Tibial nerve (tissue), 4 donors: ENCODE data around the gene ZBTB47. TPM values are rescaled to one million over a fixed set of nuclear protein-coding genes. Genes with fewer than 3 reads are reported as not detected.

Experiments used
- DNase-seq, 2 donors: peaks; one replicate each; pipeline ENCODE4 v3.0.0-alpha.2; 2019; ENCODE audit warnings: low spot score in 2 of 2
- H3K27ac ChIP-seq, 4 donors: fragments of 200-600 bp; sonication (generic) in 3 of 4; one replicate each; pipeline ENCODE4 v1.5.1; 2017 to 2019; ENCODE audit warnings: mild to moderate bottlenecking in 1 of 4
- H3K27me3 ChIP-seq, 2 donors: fragments of 200-600 bp; sonication (generic) in 1 of 2; one replicate each; pipeline versions ENCODE4 v1.5.1 to v1.6.0; 2017 to 2019
- H3K36me3 ChIP-seq, 3 donors: fragments of 200-600 bp; sonication (generic); one replicate each; pipeline ENCODE4 v1.5.1; 2018 to 2019
- H3K4me1 ChIP-seq, 4 donors: fragments of 200-600 bp; sonication (generic) in 3 of 4; one replicate each; pipeline ENCODE4 v1.5.1; 2017 to 2019
- H3K4me3 ChIP-seq, 4 donors: fragments of 200-600 bp; sonication (generic) in 3 of 4; one replicate each; pipeline ENCODE4 v1.5.1; 2017 to 2019; ENCODE audit warnings: mild to moderate bottlenecking in 1 of 4, moderate library complexity in 1 of 4
- H3K9me3 ChIP-seq, 4 donors: fragments of 200-600 bp; sonication (generic) in 3 of 4; one replicate each; pipeline ENCODE4 v1.5.1; 2017 to 2019
- EP300 ChIP-seq, 2 donors: sonication (generic); formaldehyde crosslinking; IDR thresholded peaks; one replicate each; pipeline ENCODE4 v1.6.1; 2017; ENCODE audit warnings: antibody characterized with exemption in 2 of 2, mild to moderate bottlenecking in 1 of 2
- POLR2A ChIP-seq, 2 donors: fragments of 450-650 bp; IDR thresholded peaks; one replicate each; pipeline ENCODE4 v1.6.1; 2017; ENCODE audit warnings: antibody characterized with exemption in 2 of 2, mild to moderate bottlenecking in 2 of 2, moderate library complexity in 2 of 2
- WGBS, 2 donors: methylation state at CpG; one replicate each; pipeline ENCODE4 v1.1.5; 2018; 5-methylcytosine and 5-hydroxymethylcytosine counted together
- total RNA-seq, 4 donors: library from RNA; depleted of rRNA; stranded (reverse); fragments of >200 nt; gene quantifications; one replicate each; pipeline ENCODE4 v1.1.0, GENCODE V29; 2016
- TF ChIP-seq, protein P1 (sequence below), 5 experiments: fragments of 200-600 bp in 3 of 5; fragments of 450-650 bp in 2 of 5; sonication (generic) in 3 of 5; IDR thresholded peaks; one replicate each; pipeline ENCODE4 v1.5.1; 2016 to 2019; ENCODE audit warnings: antibody characterized with exemption in 5 of 5, mild to moderate bottlenecking in 3 of 5, moderate library complexity in 2 of 5

Gene ZBTB47
- total RNA-seq, 4 donors from 2014 or later = 44.6 to 81.3 (median 60.3) TPM

DNA sequence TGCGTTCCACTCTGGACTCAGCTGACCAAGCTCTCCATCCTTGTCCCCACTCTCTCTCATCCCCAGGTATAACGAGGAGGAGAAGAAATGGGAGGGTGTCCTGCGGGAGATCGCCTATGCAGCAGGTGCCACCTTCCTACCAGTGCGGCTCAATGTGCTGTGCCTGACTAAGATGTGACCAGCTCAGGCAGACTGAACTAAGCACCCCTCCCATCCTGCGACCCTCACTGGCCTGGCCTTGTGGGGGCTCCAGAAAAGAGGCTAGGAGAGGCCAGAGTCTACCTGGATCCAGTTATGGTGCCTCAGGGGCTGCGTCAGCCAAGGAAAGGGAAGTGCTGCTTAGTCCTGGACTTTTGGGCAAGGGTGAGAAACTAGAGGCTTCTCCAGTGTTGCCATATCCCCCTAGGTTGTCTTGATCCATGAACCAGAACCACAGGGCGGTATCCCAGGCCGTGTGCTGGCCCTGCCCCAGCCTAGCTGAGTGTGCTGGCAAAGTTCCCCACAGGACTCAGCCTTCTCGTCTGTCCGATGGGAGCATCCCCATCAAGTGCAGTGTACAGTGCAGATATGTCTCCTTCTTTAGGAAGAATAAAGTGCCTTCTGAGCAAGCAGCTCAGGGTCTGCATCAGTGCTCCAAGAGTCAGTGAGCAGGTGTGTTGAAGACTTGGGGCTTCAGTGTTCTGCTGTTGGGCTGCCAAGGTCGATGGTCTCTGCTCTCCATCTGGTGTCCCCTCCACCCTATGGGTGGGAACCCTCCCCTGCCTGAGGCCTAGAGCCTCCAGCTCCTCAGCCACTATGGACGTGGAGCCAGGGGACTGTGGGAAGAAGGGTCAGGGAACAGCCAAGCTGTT lies 38.5 kb downstream of the ZBTB47 start:
- 75 to 77% methylated on average over 13 of the region's 13 CpGs for WGBS, 2 donors

DNA sequence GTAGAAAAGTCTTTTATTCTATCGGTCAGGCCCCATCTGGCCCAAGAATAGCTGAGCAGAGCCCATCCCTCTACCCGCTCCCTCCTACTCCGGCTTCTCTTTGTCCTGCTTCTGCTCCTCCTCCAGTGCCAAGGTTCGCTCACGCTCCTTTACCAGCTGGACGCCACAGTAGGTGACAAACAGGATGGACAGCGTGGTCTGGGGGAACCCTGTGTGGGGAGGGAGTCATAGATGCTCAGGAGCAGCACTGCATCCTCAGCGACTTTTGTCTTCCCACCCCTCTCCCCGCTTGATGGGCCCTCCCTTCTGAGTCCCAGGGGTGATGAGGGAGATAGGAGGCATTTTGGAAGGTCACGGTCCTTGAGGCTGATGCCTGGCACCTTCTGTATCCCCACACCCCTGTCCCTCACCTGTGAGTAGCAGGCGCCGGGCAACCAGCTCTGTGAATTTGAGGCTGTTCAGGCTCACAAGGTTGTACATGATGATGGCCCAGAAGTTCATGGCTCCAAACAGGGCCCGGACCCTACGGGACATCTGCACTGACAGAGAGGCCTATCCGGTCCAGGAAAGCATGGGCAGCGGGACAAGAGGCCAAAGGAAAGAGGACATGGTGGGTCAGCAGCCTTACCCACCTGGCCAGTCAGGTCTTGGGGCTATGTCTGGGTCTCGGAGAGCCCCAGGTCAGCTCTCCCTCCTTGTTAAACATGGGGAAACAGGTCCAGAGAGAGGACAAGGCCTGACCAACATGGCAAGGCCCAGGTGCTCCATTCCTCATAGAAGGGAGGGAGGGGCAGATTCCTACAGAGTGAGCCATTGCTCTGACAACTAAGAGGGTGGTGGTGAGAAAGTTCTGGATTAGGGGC lies 39.4 kb downstream of the ZBTB47 start:
- WGBS, 2 donors = 83 to 86% methylated on average over 17 of the region's 17 CpGs
- Histone ChIP-seq H3K4me3 (no peak overlapping the region), H3K4me1 (no peaks in the 10 kb centered on the region), H3K36me3 (no peaks in the 10 kb centered on the region), H3K9me3 (no peaks in the 10 kb centered on the region), H3K27me3 (no peaks in the 10 kb centered on the region), H3K27ac (no peak overlapping the region)
- DNase-seq = no peak
- no peak for TF ChIP-seq POLR2A (IDR thresholded peaks at IDR 0.05)
- TF ChIP-seq EP300 (IDR thresholded peaks at IDR 0.05) = no peak
- TF ChIP-seq, protein P1, sequence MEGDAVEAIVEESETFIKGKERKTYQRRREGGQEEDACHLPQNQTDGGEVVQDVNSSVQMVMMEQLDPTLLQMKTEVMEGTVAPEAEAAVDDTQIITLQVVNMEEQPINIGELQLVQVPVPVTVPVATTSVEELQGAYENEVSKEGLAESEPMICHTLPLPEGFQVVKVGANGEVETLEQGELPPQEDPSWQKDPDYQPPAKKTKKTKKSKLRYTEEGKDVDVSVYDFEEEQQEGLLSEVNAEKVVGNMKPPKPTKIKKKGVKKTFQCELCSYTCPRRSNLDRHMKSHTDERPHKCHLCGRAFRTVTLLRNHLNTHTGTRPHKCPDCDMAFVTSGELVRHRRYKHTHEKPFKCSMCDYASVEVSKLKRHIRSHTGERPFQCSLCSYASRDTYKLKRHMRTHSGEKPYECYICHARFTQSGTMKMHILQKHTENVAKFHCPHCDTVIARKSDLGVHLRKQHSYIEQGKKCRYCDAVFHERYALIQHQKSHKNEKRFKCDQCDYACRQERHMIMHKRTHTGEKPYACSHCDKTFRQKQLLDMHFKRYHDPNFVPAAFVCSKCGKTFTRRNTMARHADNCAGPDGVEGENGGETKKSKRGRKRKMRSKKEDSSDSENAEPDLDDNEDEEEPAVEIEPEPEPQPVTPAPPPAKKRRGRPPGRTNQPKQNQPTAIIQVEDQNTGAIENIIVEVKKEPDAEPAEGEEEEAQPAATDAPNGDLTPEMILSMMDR (IDR thresholded peaks at IDR 0.05) = no peak

More for the DNA sequence above, 38.5 kb downstream of the ZBTB47 start:
- Histone ChIP-seq H3K36me3 (no peaks in the 10 kb centered on the region), H3K4me3 (no peak overlapping the region), H3K4me1 (no peaks in the 10 kb centered on the region), H3K27me3 (no peaks in the 10 kb centered on the region), H3K27ac (peak overlapping the region in 1 of 4 donors; percentile 11), H3K9me3 (no peaks in the 10 kb centered on the region)
- DNase-seq = no peak
- TF ChIP-seq POLR2A (IDR thresholded peaks at IDR 0.05) (no peak), EP300 (IDR thresholded peaks at IDR 0.05) (no peak)
- TF ChIP-seq, protein P1 (IDR thresholded peaks at IDR 0.05) = no peak

DNA sequence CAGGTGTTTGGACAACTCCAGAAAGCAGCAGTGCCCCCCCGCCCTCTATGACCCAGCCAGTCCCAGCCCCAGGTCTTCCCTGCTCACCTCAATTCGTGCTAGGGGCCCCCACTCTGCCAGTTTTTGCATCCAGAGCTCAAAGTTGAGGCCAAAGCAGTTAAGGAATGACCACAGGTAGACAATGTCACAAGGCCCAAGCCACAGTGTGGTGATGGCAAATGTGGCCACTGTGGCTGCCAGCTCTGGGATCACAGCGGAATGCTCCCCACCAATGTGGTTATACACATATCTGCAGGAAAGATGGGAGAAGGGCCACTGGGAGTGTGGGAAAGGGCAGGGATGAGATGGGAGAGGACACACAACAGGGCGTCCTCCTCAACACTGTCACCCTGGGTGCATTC lies 40.0 kb downstream of the ZBTB47 start:
- Histone ChIP-seq H3K4me1 (no peaks in the 10 kb centered on the region), H3K27me3 (no peaks in the 10 kb centered on the region), H3K27ac (no peak overlapping the region), H3K9me3 (no peaks in the 10 kb centered on the region), H3K36me3 (no peaks in the 10 kb centered on the region), H3K4me3 (no peak overlapping the region)
- WGBS, 2 donors = 67 to 77% methylated on average over 3 to 4 of the region's 4 CpGs
- TF ChIP-seq EP300 (IDR thresholded peaks at IDR 0.05) = no peak
- no peak for TF ChIP-seq POLR2A (IDR thresholded peaks at IDR 0.05)
- TF ChIP-seq, protein P1 (IDR thresholded peaks at IDR 0.05) = no peak
- no peak for DNase-seq

DNA sequence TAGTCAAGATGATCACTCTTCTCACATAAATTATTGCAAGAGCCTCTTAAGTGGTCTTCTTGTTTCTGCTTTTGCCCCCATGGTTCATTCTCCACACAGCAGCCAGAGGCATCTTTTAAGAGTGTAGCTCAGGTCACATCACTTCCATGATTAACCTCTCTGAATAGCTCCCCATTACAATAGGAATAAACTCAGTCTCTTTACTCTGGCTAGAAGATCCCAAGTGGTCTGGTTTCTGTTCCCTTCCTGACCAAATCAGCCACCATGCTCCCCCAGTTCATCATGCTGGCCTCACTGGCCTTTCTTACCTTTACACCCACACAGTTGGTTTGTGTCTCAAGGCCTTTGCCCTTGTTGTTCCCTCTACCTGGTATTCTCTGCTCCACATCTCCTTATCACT lies 40.9 kb downstream of the ZBTB47 start:
- H3K4me3 ChIP-seq = no peak overlapping the region
- no peaks in the 10 kb centered on the region for H3K27me3 ChIP-seq
- TF ChIP-seq EP300 (IDR thresholded peaks at IDR 0.05) = no peak
- no peak for TF ChIP-seq POLR2A (IDR thresholded peaks at IDR 0.05)
- TF ChIP-seq, protein P1 (IDR thresholded peaks at IDR 0.05) = no peak
- no peaks in the 10 kb centered on the region for H3K4me1 ChIP-seq
- no peaks in the 10 kb centered on the region for H3K9me3 ChIP-seq
- DNase-seq = no peak
- H3K36me3 ChIP-seq = no peaks in the 10 kb centered on the region
- no peak overlapping the region for H3K27ac ChIP-seq
